Endometrium (tissue), 2 donors: Measurements from ENCODE around the gene GARRE1.
"Not testable (repeated sequence)": the region's sequence is repeated elsewhere in the genome, so short reads cannot be mapped to it uniquely, and the experiment has no call there.

Source experiments
- FAIRE-seq: peaks from 2 replicates; lab custom pipeline; 2012; peaks lifted over from hg19 to GRCh38; lab: Jason Lieb, UNC
- donor health status: control.
- donor health status: control.

GARRE1 gene

GRCh38 chr19:34254046-34254697 lies at the start of gene GARRE1:
GARRE1 (plus strand) TSS chr19:34254554; CDS start chr19:34300474, 45,920 bp downstream.
- FAIRE-seq = no peak

- FAIRE-seq = not testable (repeated sequence)
Measured at GRCh38 chr19:34205324-34205723, 49.0 kb upstream of the GARRE1 start.

GRCh38 chr19:34208291-34208884 lies 46.0 kb upstream of the GARRE1 start:
- no peak for FAIRE-seq

- FAIRE-seq = no peak
Measured at GRCh38 chr19:34209726-34210125, 44.6 kb upstream of the GARRE1 start.

GRCh38 chr19:34213283-34213682 lies 41.1 kb upstream of the GARRE1 start:
- FAIRE-seq = no peak

GRCh38 chr19:34214040-34214439 lies 40.3 kb upstream of the GARRE1 start:
- no peak for FAIRE-seq

GRCh38 chr19:34215006-34215665 lies 39.2 kb upstream of the GARRE1 start:
- FAIRE-seq = no peak

- no peak for FAIRE-seq
Measured at GRCh38 chr19:34215666-34216038, 38.7 kb upstream of the GARRE1 start.

- FAIRE-seq = not testable (repeated sequence)
Measured at GRCh38 chr19:34216745-34217219, 37.6 kb upstream of the GARRE1 start.

- FAIRE-seq = peak; percentile 4
Measured at GRCh38 chr19:34217952-34218817, 36.2 kb upstream of the GARRE1 start.

- FAIRE-seq = no peak
Measured at GRCh38 chr19:34218818-34219164, 35.6 kb upstream of the GARRE1 start.

GRCh38 chr19:34220472-34221063 lies 33.8 kb upstream of the GARRE1 start:
- no peak for FAIRE-seq

- no peak for FAIRE-seq
Measured at GRCh38 chr19:34222386-34222785, 32.0 kb upstream of the GARRE1 start.

- FAIRE-seq = no peak
Measured at GRCh38 chr19:34224996-34225658, 29.2 kb upstream of the GARRE1 start.

GRCh38 chr19:34225659-34226015 lies 28.7 kb upstream of the GARRE1 start:
- FAIRE-seq = no peak

GRCh38 chr19:34226036-34226435 lies 28.3 kb upstream of the GARRE1 start:
- no peak for FAIRE-seq

GRCh38 chr19:34228347-34228746 lies 26.0 kb upstream of the GARRE1 start:
- FAIRE-seq = no peak

- FAIRE-seq = no peak
Measured at GRCh38 chr19:34228762-34229161, 25.6 kb upstream of the GARRE1 start.

- no peak for FAIRE-seq
Measured at GRCh38 chr19:34229721-34230120, 24.6 kb upstream of the GARRE1 start.

- FAIRE-seq = no peak
Measured at GRCh38 chr19:34230820-34231219, 23.5 kb upstream of the GARRE1 start.

- no peak for FAIRE-seq
Measured at GRCh38 chr19:34231439-34231838, 22.9 kb upstream of the GARRE1 start.
